ENCODE data around the gene CA11.

DNA sequence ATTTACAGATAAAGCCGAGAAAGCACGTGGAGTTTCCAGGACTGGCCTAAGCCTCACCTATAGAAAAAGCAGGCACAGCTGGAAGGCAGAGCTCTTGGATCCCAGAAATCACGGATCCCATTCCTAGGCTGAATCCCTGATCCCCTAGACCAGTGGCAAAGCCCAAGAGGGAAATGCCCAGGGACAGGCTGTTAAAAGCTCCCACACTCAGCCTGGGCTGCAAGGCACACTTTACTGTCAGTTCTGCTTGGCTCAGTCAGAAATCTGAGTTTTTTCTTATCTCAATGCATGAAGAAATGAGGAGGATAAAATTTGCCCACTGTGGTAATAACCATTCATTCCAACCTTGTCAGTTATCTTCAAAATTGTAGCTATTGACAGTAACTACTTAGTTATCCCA lies 41.8 kb upstream of the CA11 start:
- TF ChIP-seq, protein P1, sequence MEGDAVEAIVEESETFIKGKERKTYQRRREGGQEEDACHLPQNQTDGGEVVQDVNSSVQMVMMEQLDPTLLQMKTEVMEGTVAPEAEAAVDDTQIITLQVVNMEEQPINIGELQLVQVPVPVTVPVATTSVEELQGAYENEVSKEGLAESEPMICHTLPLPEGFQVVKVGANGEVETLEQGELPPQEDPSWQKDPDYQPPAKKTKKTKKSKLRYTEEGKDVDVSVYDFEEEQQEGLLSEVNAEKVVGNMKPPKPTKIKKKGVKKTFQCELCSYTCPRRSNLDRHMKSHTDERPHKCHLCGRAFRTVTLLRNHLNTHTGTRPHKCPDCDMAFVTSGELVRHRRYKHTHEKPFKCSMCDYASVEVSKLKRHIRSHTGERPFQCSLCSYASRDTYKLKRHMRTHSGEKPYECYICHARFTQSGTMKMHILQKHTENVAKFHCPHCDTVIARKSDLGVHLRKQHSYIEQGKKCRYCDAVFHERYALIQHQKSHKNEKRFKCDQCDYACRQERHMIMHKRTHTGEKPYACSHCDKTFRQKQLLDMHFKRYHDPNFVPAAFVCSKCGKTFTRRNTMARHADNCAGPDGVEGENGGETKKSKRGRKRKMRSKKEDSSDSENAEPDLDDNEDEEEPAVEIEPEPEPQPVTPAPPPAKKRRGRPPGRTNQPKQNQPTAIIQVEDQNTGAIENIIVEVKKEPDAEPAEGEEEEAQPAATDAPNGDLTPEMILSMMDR (IDR thresholded peaks at IDR 0.05; ENCODE audit: low read depth, low read length), result no peak
- TF ChIP-seq, protein P2, sequence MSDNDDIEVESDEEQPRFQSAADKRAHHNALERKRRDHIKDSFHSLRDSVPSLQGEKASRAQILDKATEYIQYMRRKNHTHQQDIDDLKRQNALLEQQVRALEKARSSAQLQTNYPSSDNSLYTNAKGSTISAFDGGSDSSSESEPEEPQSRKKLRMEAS (IDR thresholded peaks at IDR 0.05; ENCODE audit: low read depth, low read length), result no peak

All from NB4 (cell line).